ENCODE measurements around the gene ETV6.

The ETV6 gene

DNA sequence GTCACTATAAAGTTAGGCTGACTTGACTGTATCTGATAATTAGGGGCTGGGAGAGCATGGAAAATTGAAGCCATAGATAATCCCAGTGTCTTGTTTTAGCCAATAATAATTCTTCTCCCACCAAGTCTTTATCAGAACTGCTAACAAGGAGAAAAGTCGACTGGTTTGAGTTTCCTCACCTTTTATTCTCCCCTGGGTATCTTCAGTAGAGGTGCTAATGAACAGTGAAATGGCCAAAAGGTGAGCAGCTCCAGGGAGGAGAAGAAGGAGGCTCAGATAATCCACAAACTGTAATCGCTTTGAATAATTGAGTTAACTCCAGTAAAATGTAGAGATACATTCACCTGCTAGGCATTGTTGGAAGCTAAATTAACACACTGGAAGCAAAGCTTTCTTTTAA is 72.6 kb downstream of the ETV6 start:
- no peak for DNase-seq

DNA sequence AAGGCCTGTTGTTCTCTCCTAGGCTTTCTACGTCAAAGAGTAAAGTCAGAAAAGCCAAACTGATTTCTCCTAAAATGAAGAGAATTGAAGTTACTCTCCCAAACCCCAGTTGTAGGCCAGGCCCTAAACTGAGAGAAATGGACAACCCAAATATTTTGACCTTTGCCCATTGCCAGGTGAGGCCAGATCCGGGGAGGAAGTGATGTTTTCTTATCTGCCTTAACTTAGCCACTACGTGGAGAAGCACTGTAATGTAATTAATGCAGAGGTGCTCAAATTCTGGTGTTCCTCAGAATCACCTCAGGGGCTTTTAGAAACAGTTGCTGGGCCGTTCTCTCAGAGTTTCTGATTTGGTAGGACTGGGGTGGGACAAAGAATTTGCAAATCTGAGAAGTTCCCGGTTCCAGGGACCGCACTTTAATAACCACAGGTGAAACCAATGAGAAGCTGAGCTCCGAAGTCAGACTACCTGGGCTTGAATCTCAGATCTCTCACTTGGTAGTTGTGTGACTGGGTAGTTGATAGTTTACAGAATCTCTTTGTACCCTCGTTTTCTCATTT is 73.2 kb downstream of the ETV6 start:
- no peak for DNase-seq

DNA sequence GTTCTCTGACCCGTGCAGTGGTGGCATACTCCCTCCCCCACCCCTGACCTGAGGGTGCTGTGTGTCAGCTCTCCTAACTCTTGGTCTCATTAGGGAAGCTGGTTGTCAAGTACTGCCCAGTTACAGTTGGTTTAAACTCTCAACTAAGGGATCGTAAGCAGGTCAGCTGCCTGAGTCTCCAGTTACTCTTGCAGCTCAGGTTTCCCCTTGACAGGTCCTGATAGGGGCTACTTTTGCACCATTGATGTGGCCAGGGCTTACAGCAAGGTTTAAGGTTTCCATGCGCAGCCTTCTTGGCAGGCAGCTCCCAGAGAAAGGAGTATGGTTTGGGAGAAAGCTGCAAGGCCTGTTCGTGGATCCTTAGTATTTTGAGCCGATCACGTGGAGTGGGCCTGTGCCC is 74.5 kb downstream of the ETV6 start:
- no peak for DNase-seq

DNA sequence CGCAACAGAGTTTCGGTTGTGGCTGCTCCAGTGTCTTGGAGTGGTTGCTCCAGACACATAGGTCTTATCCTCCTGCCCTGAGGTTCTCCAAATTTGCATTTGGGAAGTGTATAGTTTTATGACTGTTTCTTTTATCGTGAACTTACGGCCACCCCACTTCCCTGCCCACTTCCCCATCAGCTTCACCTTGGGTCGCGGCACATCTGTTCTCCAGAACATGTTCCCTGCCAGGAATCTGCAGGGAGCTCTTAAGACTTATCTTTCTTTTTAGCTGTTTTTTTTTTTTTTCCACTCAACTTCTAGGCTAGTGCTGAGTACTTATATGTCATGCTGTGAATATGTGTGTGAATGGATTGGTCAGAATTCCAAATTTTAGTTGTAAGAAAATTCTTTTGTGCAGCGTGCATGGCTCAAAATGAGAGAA is 75.4 kb downstream of the ETV6 start:
- DNase-seq: no peak

DNA sequence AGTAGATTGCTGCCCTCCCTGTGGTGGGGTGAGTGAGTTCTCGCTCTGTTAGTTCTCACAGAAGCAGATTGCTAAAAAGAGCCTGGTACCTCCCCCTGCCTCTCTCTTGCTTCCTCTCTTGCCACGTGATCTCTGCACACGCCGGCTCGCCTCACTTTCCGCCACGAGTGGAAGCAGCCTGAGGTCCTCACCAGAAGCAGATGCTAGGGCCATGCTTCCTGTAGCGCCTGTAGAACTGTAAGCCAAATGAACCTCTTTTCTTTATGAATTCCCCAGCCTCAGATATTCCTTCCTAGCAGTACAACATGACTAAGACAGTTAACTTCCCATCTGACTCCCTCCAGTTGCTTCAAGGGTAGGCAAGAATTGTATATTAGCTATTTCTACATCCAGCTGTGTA is 76.2 kb downstream of the ETV6 start:
- no peak for DNase-seq

DNA sequence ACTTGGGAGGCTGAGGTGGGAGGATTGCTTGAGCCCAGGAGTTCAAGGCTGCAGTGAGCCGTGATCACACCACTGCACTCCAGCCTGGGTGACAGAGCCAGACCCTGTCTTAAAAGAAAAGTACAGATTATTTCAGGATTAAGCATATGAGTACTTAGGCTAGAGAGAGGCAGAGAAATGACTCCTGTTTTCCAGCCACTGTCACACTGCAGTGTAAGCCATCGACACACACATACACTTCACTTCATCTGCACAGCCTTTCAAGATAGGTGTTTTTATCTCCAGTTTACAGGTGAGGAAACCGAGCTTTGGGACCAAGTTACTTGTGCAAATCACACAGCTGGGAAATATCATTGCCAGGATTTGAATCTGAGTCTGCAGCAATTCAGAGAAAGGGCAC is 77.2 kb downstream of the ETV6 start:
- DNase-seq: no peak

DNA sequence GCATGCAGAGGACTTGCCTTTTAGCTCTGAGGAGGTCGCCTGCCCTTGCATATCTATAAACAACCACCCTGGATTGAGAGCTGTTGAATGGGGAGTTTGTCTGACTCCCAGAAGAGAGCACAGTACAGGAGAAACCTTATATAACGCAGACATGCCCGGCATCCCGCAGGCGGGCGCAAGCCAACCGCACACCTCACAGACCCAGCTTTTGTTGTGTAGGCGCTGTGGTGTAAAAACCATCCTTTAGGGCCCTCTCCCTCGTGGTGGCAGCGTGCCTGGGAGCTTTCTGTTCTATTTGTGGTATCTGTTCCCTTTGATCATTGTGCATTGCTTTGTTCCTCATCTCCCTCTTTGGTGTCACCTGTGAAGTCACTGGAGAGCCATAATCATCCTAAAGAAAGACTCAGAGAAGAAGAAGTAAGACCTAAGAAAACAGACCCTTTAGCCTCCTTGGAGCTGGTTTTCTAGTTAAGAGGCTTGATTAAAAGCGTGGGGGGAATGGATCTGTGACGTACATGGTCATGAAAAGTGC is 77.7 kb downstream of the ETV6 start:
- peak; percentile 57 for DNase-seq

DNA sequence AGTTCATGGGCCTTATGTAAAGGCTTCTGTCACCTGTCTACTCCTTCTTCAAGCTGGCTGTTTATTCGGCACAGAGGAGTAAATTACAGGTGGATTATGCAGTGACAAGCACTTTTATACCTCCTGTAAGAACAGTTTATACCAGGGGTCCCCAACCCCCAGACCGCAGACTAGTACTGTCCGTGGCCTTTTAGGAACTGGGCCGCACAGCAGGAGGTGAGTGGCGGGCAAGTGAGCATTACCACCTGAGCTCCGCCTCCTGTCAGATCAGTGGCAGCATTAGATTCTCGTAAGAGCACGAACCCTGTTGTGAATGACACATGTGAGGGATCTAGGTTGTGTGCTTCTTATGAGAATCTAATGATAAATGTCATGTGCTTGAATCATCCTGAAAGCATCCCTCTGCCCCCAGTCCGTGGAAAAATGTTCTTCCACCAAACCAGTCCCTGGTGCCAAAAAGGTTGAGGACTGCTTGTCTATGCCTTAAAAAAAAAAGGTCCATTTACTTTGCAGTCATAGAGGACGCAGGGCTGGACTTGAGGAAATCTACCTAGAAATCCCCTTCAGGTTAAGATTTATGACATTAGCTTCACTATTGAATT is 78.8 kb downstream of the ETV6 start:
- no peak for DNase-seq

DNA sequence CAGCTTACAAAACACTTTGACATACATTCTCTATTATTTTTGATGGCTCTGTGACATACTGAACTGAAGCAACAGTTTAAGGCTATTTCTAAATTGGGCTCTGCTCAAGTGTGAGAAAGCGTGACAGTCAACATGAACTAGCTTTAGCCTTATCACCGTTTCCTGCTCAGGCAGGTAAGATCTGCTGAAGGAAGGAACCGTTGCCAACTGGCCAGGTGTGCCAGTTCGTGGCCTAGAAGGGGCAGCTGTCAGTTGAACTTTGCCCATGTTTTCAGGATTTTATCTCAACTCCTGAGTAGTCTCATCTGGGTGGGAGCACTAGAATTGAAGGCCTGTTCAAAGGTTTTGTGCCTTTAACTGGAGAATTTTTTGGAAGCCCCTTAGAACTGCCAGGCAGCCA is 79.5 kb downstream of the ETV6 start:
- DNase-seq: no peak

DNA sequence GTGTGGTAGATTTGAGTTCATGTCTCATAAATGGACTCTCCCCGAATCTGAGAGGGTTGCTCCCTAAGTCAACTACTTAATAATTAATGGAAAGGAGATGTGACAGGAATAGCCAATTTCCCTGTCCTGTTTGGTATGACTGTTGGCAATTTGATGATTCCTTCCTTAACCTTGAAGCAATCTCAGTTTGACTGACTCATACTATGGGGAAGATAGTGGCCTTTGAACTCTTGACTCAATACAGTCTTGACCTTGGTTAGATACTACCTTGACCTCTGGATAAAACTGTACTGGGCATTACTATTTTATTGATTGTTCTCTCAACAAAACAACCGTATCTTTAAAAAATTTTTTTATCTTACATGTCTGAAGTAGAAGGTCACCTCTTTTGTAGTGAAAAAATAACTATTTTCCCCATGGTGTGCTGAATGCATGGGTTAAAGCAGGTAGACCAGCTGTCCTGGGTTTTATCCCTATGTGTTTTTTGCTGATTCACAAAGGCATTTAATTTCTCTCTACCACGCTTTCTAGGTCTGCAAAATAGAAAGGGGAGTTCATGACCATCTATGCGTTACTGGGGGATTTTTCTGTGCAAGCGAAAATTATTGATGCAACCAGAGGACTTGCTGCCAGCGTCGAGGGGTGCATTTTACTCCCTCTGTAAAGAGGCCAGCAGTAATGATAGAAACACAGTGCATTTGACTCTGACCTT is 80.1 kb downstream of the ETV6 start:
- no peak for DNase-seq

DNA sequence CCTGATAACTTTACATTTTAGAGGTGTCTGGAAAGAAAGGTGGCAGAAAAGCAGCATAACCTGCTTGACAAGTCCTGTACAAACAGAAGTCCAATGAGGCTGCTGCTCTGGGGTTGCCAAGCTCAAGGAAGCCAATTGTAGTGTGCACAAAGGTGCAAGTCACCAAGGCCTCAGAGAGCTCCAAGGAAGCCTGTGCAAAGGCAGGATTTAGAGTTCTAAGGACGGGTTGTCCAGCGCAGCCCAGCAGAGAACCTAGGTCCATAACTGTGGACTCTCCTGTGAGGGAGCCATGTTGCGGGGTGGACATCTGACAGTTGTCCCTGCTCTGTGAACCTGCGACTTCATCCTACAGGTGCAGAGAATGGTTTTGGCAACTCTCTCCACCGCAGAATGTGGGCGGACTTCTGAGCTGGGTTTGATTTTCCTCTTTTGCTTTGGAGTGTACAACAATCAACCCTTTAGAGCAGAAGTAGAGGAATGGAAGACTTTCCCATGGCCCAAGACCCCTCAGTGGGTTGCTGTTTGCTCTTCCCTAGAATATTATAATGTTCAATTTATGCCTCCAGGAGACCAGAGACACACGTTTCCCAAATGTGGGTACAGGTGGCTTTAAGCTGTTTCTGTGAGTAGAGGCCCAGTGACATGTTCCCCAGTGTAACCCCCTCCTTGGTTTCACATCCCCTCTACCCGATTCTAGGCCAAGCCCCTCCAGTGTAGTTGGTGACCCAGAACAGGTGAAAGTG is 81.0 kb downstream of the ETV6 start:
- no peak for DNase-seq

DNA sequence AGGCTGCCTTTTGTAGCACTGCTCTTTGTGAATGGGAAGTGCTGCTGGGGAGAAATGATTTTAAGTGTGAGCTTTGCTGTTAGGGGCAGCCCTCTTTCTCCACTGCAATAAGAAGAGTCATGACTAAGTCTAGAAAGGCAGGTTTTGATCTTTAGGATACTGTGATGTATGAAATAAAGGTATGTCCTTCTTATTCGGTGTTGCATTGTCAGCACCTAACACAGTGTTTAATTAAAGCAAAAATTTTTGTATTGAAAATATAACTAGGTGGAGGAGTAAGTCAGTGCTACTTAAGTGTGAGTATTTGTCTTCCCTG is 81.5 kb downstream of the ETV6 start:
- DNase-seq: no peak

DNA sequence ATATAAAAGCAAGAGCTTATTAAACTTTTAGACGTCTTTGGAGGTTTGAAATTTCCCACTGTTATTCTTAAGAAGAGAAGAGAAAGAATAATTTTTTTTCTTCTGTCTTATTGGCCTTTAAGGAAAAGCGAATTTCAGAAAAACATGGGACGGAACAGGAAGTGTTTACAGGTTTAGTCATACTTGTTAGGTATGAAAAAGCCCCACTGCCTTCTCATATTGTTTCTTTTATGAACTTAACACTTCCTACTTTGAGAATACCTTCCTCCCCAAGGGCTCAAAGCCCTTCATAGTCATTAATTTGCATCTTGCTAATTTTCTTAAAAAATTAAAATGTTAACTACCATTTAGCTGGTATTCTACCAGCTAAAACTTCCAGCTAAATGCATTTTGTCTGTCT is 82.0 kb downstream of the ETV6 start:
- peak; percentile 31 for DNase-seq

DNA sequence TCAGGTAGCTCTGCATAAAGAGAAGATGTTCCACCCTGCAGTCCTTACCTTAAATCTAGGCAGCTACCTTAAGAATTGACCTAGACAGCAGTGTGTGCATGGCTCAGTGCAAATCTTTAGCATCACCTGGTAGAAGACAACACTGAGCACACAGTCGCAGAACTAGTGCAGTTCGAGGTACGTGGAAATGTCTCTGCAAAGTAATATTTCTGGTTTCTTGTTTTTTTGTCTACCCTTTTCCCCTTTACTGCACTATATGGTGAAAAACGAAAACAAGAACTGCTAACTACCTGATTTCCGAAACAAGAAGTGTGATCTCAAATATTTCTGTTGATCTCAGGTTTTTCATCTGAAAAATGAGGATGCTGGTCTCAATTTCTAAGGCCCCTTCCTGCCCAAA is 82.5 kb downstream of the ETV6 start:
- no peak for DNase-seq

DNA sequence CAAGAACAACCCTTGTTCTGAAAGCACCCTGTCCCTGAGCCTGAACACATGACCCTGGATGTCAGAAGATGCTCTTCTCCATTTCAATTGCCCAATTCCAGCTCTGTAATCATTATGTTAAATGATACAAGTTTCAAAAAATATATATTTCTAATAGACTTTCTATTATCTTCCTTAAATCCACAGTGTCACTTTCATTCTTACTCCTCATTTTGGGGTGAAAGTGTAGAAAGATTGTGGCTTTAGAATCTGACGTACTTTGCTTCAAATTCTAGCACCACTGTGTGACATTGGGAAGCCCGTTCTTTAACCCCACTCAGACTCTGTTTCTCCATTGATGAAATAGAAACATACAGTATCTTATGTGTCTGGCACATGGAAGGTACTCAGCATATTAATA is 83.2 kb downstream of the ETV6 start:
- no peak for DNase-seq

DNA sequence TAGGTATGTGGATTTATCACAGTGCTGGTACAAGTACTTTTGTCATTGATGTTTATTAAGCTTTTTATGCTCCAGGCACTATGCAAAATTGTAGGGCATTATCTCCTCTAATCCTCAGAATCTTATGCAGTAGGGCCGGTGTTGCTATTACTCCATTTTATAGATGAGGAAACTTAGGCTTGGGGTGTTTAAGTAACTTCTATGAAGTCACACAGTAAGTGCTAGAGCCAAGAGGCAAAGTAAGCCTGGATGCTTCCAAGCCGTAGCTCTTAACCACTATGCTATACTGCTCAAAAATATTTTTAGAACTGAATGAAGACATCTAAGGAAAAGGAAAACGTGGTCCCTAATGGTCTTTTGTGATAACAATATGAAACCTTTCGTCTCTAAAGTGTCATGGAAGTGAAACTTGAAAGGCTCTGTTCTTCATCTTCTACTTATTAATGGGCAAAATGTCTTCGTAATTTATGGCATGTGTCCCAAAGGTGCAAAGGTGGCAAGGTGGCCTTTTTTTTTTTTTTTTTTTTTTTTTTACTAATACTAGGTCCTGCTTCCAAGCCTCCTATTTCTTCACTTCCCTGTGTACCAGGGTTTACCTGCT is 85.2 kb downstream of the ETV6 start:
- no peak for DNase-seq

DNA sequence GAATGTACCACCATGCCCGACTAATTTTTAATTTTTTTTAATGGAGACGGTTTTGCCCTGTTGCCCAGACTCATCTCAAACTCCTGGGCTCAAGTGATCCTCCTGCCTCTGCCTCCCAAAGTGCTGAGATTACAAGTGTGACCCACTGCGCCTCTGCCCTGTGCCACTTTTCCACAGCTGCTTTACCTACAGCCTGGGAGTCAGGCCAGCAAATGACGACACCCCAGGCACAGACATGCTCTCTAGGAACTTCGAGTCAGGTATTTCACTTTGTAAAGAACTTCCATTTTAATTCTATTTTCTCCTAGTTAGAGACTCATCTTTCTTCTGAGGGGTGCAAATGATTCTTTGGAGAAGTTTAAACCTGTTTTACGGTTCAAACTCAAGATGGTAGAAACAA is 89.0 kb downstream of the ETV6 start:
- DNase-seq: no peak

DNA sequence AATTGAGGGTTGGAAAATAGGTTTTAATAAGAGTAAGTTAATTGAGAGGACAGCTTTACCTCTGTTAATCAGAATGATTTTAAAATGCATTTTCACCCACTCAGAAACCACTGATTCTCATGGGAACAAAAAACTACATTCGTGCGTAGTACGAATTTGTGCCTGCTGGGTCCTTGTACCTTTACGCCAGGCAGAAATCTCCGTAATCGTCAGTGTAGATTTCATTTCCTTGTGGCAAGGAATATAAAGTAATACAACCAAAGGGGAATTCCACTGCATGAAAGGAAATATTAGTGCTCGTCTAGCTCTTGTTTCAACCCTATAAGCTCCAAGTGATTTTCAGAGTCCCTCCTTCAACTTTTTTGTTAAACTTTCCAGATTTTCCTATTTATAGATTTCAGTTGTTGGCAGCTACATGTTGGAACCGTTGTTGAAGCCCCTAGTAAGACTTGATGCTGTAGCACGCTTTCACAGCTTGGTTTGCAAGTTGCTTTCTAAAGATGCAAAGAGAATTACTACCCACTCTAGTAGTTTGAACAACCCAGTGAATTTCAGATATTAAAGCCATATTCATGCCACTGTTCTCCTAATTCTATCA is 90.6 kb downstream of the ETV6 start:
- DNase-seq: no peak

DNA sequence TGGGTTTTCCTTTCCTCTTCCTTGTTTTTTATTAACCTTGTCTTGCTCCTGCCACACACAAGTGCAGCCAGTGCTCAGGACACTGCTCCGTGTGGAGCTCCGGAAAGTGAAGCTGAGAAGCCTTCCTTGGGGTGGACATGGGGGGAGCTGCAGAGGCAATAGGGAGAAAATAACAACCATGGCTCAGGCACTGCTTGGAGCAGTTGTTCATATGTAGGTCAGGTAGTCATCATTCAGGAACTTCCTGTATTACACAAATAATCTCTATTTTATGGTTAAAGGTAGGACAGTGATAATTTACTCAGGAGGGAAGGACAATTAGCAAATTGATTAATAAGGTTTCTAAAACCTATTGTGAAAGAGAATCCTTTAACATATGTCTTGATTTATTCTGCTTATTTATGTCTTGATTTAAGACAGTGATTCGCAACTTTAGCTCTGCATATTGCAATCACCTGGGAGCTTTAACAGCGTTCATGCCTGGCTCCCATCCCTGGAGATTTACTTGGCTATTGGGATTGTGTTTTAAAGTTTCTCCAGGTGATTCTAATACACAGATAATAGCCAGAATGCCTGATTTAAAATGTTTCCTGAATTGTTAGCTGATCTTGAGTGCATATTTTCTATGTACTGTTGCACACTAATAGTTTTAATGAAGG is 92.1 kb downstream of the ETV6 start:
- DNase-seq: no peak

DNA sequence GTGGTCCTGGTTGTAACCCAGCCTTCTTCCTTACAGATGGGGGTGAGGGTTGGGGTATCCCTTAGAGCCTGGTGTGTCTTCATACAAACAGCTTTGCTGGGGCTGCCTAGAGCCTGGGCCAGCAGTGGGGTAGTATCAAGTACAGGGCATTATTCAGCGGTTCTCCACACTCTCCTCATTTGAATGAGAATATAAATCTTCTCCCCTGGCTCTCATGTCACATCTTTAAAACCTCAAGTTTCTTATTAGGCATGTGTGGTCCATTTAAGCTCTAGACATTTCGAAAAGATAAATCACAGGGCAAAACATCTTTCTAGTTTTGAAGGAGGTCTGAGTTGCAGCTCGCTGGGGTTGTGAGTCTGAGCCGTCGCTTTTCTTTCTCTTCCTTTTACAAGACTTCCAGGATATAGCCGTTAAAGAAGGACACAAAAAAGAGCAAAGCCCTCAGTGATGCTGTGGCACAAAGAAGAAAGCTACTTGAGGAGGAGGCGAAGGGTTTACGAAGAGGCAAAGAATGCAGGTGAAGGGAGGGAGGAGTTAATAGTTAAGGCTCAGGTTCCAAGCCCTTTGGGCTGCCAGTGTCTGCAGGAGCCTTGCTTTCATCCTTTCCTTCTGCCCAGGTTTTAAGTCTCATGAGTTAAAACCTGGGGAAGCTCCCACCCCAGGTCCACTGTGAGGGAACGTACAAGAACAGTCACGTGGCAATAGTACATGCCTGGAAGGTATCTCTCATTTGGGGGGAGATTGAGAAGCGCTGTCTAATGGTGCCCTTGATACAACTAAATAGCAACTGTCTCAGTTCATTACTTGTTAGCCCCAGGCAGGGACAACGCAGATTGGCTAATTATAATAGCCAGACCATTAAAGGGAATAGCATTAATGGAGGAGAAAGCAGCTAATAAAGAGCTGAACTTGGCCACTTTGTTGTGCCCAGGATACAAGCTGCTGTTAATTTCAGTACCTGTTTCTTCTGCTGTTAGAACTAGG is 94.2 kb downstream of the ETV6 start:
- no peak for DNase-seq

DNA sequence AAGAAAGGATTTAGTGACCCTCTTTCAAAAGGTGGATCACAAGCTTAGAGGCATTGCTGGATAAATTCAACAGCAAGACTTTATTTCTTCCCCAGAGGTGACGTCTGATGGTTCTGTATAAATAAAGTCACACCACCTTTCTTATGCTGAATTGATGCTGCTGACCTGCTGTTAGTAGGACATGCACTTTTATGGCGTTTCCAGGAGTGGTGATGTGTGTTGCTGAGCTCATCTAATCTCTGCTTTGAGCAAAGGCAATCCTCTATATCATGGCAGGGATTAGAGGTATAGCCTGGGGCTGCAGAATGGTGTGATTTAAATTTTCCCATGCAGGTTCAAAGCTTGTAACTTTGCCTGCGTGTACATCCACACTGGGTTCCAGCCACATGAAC is 94.9 kb downstream of the ETV6 start:
- DNase-seq: no peak
